Measurements from ENCODE around the gene TBL2. TPM values are rescaled to one million over a fixed set of nuclear protein-coding genes. Genes with fewer than 3 reads are reported as not detected.
"Not testable (repeated sequence)": the region's sequence is repeated elsewhere in the genome, so short reads cannot be mapped to it uniquely, and the experiment has no call there.

TBL2 gene
- total RNA-seq, 2 donors from 2014 or later, result 30.7 to 36.6 TPM

GRCh38 chr7:73614937-73615336 is 36.6 kb upstream of the TBL2 start:
- ATAC-seq, H3K9me3 Mint-ChIP-seq: not testable (repeated sequence)

GRCh38 chr7:73613954-73614735 is 35.8 kb upstream of the TBL2 start:
- Mint-ChIP-seq H3K27me3 (peaks cover 17 to 19% of the 10 kb centered on the region in 2 donors), H3K9me3 (no peaks in the 10 kb centered on the region), H3K36me3 (no peaks in the 10 kb centered on the region), H3K4me1 (ENCODE audit: low read depth in 2 of 2) (peaks cover 0 to 3% of the 10 kb centered on the region in 2 donors), H3K4me3 (no peak overlapping the region), H3K27ac (no peak overlapping the region)
- DNase-seq (ENCODE audit: low spot score) (no peak), ATAC-seq (no peak)

More at GRCh38 chr7:73614937-73615336, 36.6 kb upstream of the TBL2 start:
- not testable (repeated sequence) for H3K4me1 Mint-ChIP-seq (ENCODE audit: low read depth in 2 of 2); H3K4me3 Mint-ChIP-seq; H3K36me3 Mint-ChIP-seq; DNase-seq (ENCODE audit: low spot score); H3K27ac Mint-ChIP-seq
- H3K27me3 Mint-ChIP-seq, result peaks cover 17 to 19% of the 10 kb centered on the region in 2 donors

- Mint-ChIP-seq H3K27me3 (peaks cover 17 to 24% of the 10 kb centered on the region in 2 donors), H3K9me3 (no peaks in the 10 kb centered on the region), H3K36me3 (no peaks in the 10 kb centered on the region), H3K4me3 (no peak overlapping the region), H3K4me1 (ENCODE audit: low read depth in 2 of 2) (peaks cover 0 to 3% of the 10 kb centered on the region in 2 donors), H3K27ac (no peak overlapping the region)
- ATAC-seq (no peak), DNase-seq (ENCODE audit: low spot score) (no peak)
These were observed 34.4 kb upstream of the TBL2 start for GRCh38 chr7:73612598-73613269.

DNA sequence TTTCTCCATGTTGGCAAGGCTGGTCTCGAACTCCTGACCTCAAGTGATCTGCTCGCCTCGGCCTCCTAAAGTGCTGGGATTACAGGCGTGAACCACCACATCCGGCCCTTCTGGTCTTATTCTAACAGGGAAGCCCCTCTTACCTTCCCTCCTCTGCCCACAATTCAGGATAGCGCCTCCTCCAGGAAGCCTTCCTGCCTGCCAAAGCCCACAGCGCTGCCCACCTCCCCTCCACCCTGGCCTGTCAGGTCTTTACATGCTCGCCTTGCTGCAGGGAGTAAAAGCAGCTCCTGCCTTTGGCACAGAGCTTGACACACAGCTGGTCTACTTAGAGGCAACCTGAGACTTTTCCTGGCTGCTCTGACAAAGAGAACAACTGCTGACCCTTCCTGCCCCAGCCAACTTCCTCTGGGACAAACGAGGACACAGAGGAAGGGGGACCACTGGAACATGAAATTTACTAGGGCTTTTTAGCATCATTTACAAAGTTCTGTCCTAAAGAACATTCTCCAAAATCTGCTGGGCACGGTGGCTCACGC is 32.7 kb upstream of the TBL2 start:
- peaks cover 17 to 24% of the 10 kb centered on the region in 2 donors for H3K27me3 Mint-ChIP-seq
- H3K4me3 Mint-ChIP-seq, result no peak overlapping the region
- H3K9me3 Mint-ChIP-seq, result no peaks in the 10 kb centered on the region
- H3K36me3 Mint-ChIP-seq, result no peaks in the 10 kb centered on the region
- peaks cover 0 to 3% of the 10 kb centered on the region in 2 donors for H3K4me1 Mint-ChIP-seq (ENCODE audit: low read depth in 2 of 2)
- DNase-seq (ENCODE audit: low spot score) (no peak), ATAC-seq (no peak)
- H3K27ac Mint-ChIP-seq, result no peak overlapping the region

DNA sequence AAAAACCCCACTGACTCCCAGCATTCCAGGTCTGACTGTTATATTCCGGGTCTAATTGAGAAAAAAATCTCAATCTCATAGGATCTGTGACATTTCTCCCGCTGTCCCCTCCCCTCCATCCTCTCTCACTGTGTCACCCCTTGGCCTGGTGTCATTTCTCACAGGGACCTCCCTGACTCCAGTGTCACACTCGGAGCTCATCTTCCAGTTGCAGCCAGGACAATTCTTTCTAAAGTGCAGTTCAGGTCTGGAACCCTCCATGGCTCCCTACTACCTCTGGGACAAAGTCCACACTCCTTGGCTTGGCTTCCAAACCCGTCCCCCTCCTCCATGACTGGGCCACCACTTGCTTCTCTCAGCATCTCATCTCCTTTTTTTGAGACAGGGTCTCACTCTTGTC is 31.7 kb upstream of the TBL2 start:
- no peak for ATAC-seq
- no peaks in the 10 kb centered on the region for H3K36me3 Mint-ChIP-seq
- H3K9me3 Mint-ChIP-seq, result no peaks in the 10 kb centered on the region
- peaks cover 0 to 3% of the 10 kb centered on the region in 2 donors for H3K4me1 Mint-ChIP-seq (ENCODE audit: low read depth in 2 of 2)
- H3K27ac Mint-ChIP-seq, result no peak overlapping the region
- peaks cover 17 to 24% of the 10 kb centered on the region in 2 donors for H3K27me3 Mint-ChIP-seq
- no peak overlapping the region for H3K4me3 Mint-ChIP-seq
- no peak for DNase-seq (ENCODE audit: low spot score)

GRCh38 chr7:73607692-73607983 is 29.3 kb upstream of the TBL2 start:
- not testable (repeated sequence) for H3K36me3 Mint-ChIP-seq; H3K4me1 Mint-ChIP-seq (ENCODE audit: low read depth in 2 of 2); H3K9me3 Mint-ChIP-seq; H3K4me3 Mint-ChIP-seq; DNase-seq (ENCODE audit: low spot score); ATAC-seq; H3K27ac Mint-ChIP-seq
- H3K27me3 Mint-ChIP-seq, result peaks cover 12 to 19% of the 10 kb centered on the region in 2 donors

- ATAC-seq, result peak; percentile 68 to 77
- no peaks in the 10 kb centered on the region for H3K9me3 Mint-ChIP-seq
- H3K36me3 Mint-ChIP-seq, result no peaks in the 10 kb centered on the region
- peak; percentile 75 for DNase-seq (ENCODE audit: low spot score)
- peaks cover 0 to 3% of the 10 kb centered on the region in 2 donors for H3K4me1 Mint-ChIP-seq (ENCODE audit: low read depth in 2 of 2)
- no peak overlapping the region for H3K4me3 Mint-ChIP-seq
- no peak overlapping the region for H3K27ac Mint-ChIP-seq
- peaks cover 11 to 16% of the 10 kb centered on the region in 2 donors for H3K27me3 Mint-ChIP-seq
These were observed 28.7 kb upstream of the TBL2 start for GRCh38 chr7:73606801-73607691.

DNA sequence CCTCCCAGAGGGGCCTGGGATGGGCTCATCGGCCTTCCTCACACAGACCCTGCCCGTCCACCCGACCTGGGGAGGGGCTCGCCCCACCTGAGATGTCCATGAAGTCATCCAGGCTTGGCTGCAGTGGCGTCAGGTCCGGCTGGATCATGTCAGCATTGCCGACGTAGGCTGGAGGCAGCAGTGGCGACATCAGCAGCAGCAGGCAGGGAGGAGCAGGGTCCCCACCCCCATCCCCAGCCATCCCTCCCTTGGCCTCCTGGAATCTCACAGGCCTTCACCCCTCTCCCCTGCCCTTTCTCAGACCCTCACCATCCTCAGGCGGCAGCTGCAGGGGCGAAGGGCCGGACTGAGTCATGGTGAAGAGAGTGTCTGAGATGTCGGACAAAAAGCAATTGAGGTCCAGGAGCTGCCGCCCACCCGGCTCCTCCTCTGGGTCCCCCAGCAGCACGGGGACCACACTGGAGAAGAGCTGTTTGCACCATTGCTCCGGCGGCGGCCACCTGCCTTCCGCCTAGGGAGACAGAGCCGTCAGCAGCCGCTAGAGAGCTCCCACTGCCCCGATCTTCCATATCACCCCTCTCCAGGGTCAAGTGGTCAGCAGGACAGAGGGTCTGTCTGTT is 27.3 kb upstream of the TBL2 start:
- Mint-ChIP-seq H3K4me3 (no peak overlapping the region), H3K36me3 (no peaks in the 10 kb centered on the region), H3K9me3 (no peaks in the 10 kb centered on the region), H3K27ac (no peak overlapping the region), H3K4me1 (ENCODE audit: low read depth in 2 of 2) (peaks cover 0 to 3% of the 10 kb centered on the region in 2 donors), H3K27me3 (peaks cover 10 to 13% of the 10 kb centered on the region in 2 donors)
- DNase-seq (ENCODE audit: low spot score) (no peak), ATAC-seq (no peak)

GRCh38 chr7:73602721-73603651 is 24.6 kb upstream of the TBL2 start:
- Mint-ChIP-seq H3K27ac (no peak overlapping the region), H3K36me3 (no peaks in the 10 kb centered on the region), H3K9me3 (no peaks in the 10 kb centered on the region), H3K4me1 (ENCODE audit: low read depth in 2 of 2) (no peaks in the 10 kb centered on the region), H3K4me3 (no peak overlapping the region), H3K27me3 (peaks cover 6 to 8% of the 10 kb centered on the region in 2 donors)
- no peak for DNase-seq (ENCODE audit: low spot score)
- no peak for ATAC-seq

DNA sequence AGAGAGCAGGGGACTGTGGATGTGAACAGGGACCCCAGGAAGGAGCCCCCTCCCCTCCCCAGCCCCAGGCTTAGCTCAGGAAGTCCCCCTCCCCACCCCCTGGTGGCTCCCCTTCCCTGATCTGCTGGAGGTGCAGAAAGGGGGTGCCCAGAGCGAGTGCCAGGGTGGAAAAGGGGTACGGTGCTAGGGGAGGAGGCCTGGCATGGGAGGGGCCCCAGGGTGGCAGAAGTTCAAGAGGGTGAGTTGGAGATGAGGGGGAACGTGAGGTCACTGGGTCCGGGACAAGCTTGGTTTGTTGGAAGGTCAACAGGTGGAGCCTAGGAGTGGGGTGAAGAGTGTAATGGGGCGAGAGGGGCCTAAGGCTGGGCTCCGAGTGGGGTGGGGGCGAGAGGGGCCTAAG is 21.5 kb upstream of the TBL2 start:
- Mint-ChIP-seq H3K9me3 (no peaks in the 10 kb centered on the region), H3K27ac (no peak overlapping the region), H3K27me3 (peaks cover 10 to 11% of the 10 kb centered on the region in 2 donors), H3K4me1 (ENCODE audit: low read depth in 2 of 2) (no peaks in the 10 kb centered on the region), H3K4me3 (no peak overlapping the region), H3K36me3 (no peaks in the 10 kb centered on the region)
- DNase-seq (ENCODE audit: low spot score) (no peak), ATAC-seq (no peak)

DNA sequence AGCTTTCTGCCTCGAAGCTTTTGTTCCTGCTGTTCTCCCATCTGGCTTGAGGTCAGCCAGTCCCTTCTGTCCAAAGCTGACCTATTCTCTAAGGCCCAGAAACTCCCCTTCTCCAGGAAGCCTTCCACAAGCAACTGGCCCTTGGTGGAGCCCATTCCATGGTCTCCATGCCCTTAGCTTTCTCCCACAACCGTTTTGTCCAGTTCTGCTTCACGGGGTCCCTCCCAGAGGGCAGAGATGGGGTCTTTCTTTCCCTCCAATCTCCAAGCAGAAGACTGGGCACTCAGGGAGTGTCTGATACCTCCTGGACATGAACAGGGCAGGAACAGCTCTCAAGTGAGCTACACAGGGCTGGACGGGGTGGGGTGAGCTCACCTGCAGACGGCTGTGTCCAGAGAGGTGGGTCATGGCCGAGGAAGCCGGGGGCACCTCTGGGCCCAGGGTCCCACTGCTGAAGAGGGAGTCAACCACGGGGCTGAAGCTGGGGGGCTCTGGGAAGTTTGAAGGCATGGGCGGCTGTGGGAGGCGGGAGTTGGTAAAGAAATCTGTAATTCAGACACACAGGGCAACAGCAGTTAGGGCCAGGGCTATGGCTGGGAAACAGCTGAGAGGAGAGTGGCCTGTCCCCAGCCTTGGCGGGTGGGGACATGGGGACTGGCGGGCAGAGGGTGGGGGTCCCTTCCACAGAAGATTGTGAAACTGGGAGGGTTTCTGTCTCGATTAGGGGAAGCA is 20.9 kb upstream of the TBL2 start:
- Mint-ChIP-seq H3K9me3 (no peaks in the 10 kb centered on the region), H3K4me3 (no peak overlapping the region), H3K27ac (no peak overlapping the region), H3K27me3 (peaks cover 10 to 11% of the 10 kb centered on the region in 2 donors), H3K4me1 (ENCODE audit: low read depth in 2 of 2) (no peaks in the 10 kb centered on the region), H3K36me3 (no peaks in the 10 kb centered on the region)
- no peak for DNase-seq (ENCODE audit: low spot score)
- no peak for ATAC-seq

Data from natural killer cell treated with Interleukin-12 subunit alpha and Interleukin-12 subunit beta and Interleukin-15 and Interleukin-18, amount 100 ng/mL, for 72 hours (primary cell).